ENCODE results near the gene TBC1D22A.

TBC1D22A gene

GRCh38 chr22:46739094-46739870 is 23.2 kb upstream of the TBC1D22A start:
- no peaks in the 10 kb centered on the region for H3K27me3 ChIP-seq (ENCODE audit: insufficient read depth, low read depth, severe bottlenecking)
- TF ChIP-seq CTCF (IDR thresholded peaks at IDR 0.05; ENCODE audit: low read depth, low read length) = no peak
- peaks cover 23% of the 10 kb centered on the region for H3K36me3 ChIP-seq
- H3K9me3 ChIP-seq (ENCODE audit: severe bottlenecking) = no peaks in the 10 kb centered on the region
- peak overlapping the region; percentile 74; the same call in 1 of the 2 replicates for H3K27ac ChIP-seq
- peak; percentile 45 for DNase-seq
- H3K4me3 ChIP-seq (ENCODE audit: low read depth, low read length) = no peak overlapping the region; the same call in 1 of the 2 replicates

- Histone ChIP-seq H3K4me3 (ENCODE audit: low read depth, low read length) (no peak overlapping the region), H3K27me3 (ENCODE audit: insufficient read depth, low read depth, severe bottlenecking) (no peaks in the 10 kb centered on the region), H3K9me3 (ENCODE audit: severe bottlenecking) (no peaks in the 10 kb centered on the region), H3K27ac (no peak overlapping the region), H3K36me3 (peaks cover 6% of the 10 kb centered on the region)
- TF ChIP-seq CTCF (IDR thresholded peaks at IDR 0.05; ENCODE audit: low read depth, low read length) = no peak
- DNase-seq = no peak
These were observed 21.3 kb upstream of the TBC1D22A start for GRCh38 chr22:46740910-46741780.

GRCh38 chr22:46741974-46742519 is 20.4 kb upstream of the TBC1D22A start:
- Histone ChIP-seq H3K27me3 (ENCODE audit: insufficient read depth, low read depth, severe bottlenecking) (no peaks in the 10 kb centered on the region), H3K4me3 (ENCODE audit: low read depth, low read length) (no peak overlapping the region), H3K36me3 (no peaks in the 10 kb centered on the region), H3K9me3 (ENCODE audit: severe bottlenecking) (no peaks in the 10 kb centered on the region), H3K27ac (no peak overlapping the region)
- no peak for DNase-seq
- no peak for TF ChIP-seq CTCF (IDR thresholded peaks at IDR 0.05; ENCODE audit: low read depth, low read length)

- Histone ChIP-seq H3K4me3 (ENCODE audit: low read depth, low read length) (no peak overlapping the region), H3K27ac (no peak overlapping the region), H3K9me3 (ENCODE audit: severe bottlenecking) (no peaks in the 10 kb centered on the region), H3K36me3 (no peaks in the 10 kb centered on the region), H3K27me3 (ENCODE audit: insufficient read depth, low read depth, severe bottlenecking) (no peaks in the 10 kb centered on the region)
- TF ChIP-seq CTCF (IDR thresholded peaks at IDR 0.05; ENCODE audit: low read depth, low read length) = no peak
- DNase-seq = no peak
These were observed 19.8 kb upstream of the TBC1D22A start for GRCh38 chr22:46742576-46743221.

- DNase-seq = no peak
- TF ChIP-seq CTCF (IDR thresholded peaks at IDR 0.05; ENCODE audit: low read depth, low read length) = no peak
- no peaks in the 10 kb centered on the region for H3K9me3 ChIP-seq (ENCODE audit: severe bottlenecking)
- no peak overlapping the region for H3K4me3 ChIP-seq (ENCODE audit: low read depth, low read length)
- H3K36me3 ChIP-seq = no peaks in the 10 kb centered on the region
- no peaks in the 10 kb centered on the region for H3K27me3 ChIP-seq (ENCODE audit: insufficient read depth, low read depth, severe bottlenecking)
- H3K27ac ChIP-seq = no peak overlapping the region
These were observed 17.9 kb upstream of the TBC1D22A start for GRCh38 chr22:46744581-46744980.
